ENCODE data around the gene FTH1. TPM values are rescaled to one million over a fixed set of nuclear protein-coding genes. Genes with fewer than 3 reads are reported as not detected.

FTH1 gene
- polyA plus RNA-seq, 4 donors = 3,413 to 10,000 (median 8,267) TPM

GRCh38 chr11:61922539-61922938 is 44.9 kb downstream of the FTH1 start:
- 23 to 32% (median 31%) methylated on average over 6 of the region's 6 CpGs for WGBS, 3 donors
- FAIRE-seq (no peak), DNase-seq (peak in 1 of 2 donors; percentile 52)
- Histone ChIP-seq H3K36me3 (ENCODE audit: control insufficient read depth in 3 of 3, insufficient read depth in 2 of 3, low read depth in 1 of 3, low read length in 3 of 3) (no peaks in the 10 kb centered on the region), H3K4me1 (ENCODE audit: control insufficient read depth in 3 of 3, insufficient read depth in 2 of 3, low read depth in 1 of 3, low read length in 2 of 3) (peaks cover 0 to 62% (median 0%) of the 10 kb centered on the region in 3 donors), H3K27me3 (ENCODE audit: control insufficient read depth in 3 of 3, insufficient read depth in 3 of 3, low read length in 3 of 3) (peaks cover 0 to 18% (median 0%) of the 10 kb centered on the region in 3 donors), H3K4me3 (ENCODE audit: low read depth in 1 of 3, low read length in 3 of 3) (no peak overlapping the region), H3K9me3 (ENCODE audit: control insufficient read depth in 2 of 2, insufficient read depth in 1 of 2, low read depth in 1 of 2, low read length in 1 of 2) (no peaks in the 10 kb centered on the region), H3K27ac (ENCODE audit: low read depth in 1 of 3, low read length in 2 of 3) (peak overlapping the region in 2 of 3 donors; percentile 89 to 90)

GRCh38 chr11:61921446-61921845 is 46.0 kb downstream of the FTH1 start:
- Histone ChIP-seq H3K4me1 (ENCODE audit: control insufficient read depth in 3 of 3, insufficient read depth in 2 of 3, low read depth in 1 of 3, low read length in 2 of 3) (peaks cover 0 to 62% (median 0%) of the 10 kb centered on the region in 3 donors), H3K27ac (ENCODE audit: low read depth in 1 of 3, low read length in 2 of 3) (no peak overlapping the region), H3K4me3 (ENCODE audit: low read depth in 1 of 3, low read length in 3 of 3) (no peak overlapping the region), H3K27me3 (ENCODE audit: control insufficient read depth in 3 of 3, insufficient read depth in 3 of 3, low read length in 3 of 3) (peaks cover 0 to 23% (median 0%) of the 10 kb centered on the region in 3 donors), H3K9me3 (ENCODE audit: control insufficient read depth in 2 of 2, insufficient read depth in 1 of 2, low read depth in 1 of 2, low read length in 1 of 2) (no peaks in the 10 kb centered on the region), H3K36me3 (ENCODE audit: control insufficient read depth in 3 of 3, insufficient read depth in 2 of 3, low read depth in 1 of 3, low read length in 3 of 3) (no peaks in the 10 kb centered on the region)
- no peak for DNase-seq
- 75 to 85% (median 85%) methylated on average over 3 of the region's 3 CpGs for whole genome bisulfite sequencing, 3 donors
- no peak for FAIRE-seq

- H3K36me3 ChIP-seq (ENCODE audit: control insufficient read depth in 3 of 3, insufficient read depth in 2 of 3, low read depth in 1 of 3, low read length in 3 of 3) = no peaks in the 10 kb centered on the region
- H3K4me3 ChIP-seq (ENCODE audit: low read depth in 1 of 3, low read length in 3 of 3) = peak overlapping the region in 1 of 3 donors; percentile 55
- peak overlapping the region in 2 of 3 donors; percentile 33 to 62 for H3K27ac ChIP-seq (ENCODE audit: low read depth in 1 of 3, low read length in 2 of 3)
- H3K9me3 ChIP-seq (ENCODE audit: control insufficient read depth in 2 of 2, insufficient read depth in 1 of 2, low read depth in 1 of 2, low read length in 1 of 2) = no peaks in the 10 kb centered on the region
- DNase-seq (peak; percentile 22 to 88), FAIRE-seq (no peak)
- peaks cover 0 to 62% (median 0%) of the 10 kb centered on the region in 3 donors for H3K4me1 ChIP-seq (ENCODE audit: control insufficient read depth in 3 of 3, insufficient read depth in 2 of 3, low read depth in 1 of 3, low read length in 2 of 3)
- 23 to 64% (median 42%) methylated on average over 12 to 13 of the region's 13 CpGs for WGBS, 3 donors
- H3K27me3 ChIP-seq (ENCODE audit: control insufficient read depth in 3 of 3, insufficient read depth in 3 of 3, low read length in 3 of 3) = peaks cover 0 to 26% (median 0%) of the 10 kb centered on the region in 3 donors
Observed at GRCh38 chr11:61919705-61920631, 47.5 kb downstream of the FTH1 start.

GRCh38 chr11:61918938-61919704 is 48.3 kb downstream of the FTH1 start:
- Histone ChIP-seq H3K4me3 (ENCODE audit: low read depth in 1 of 3, low read length in 3 of 3) (peak overlapping the region in 1 of 3 donors; percentile 55), H3K36me3 (ENCODE audit: control insufficient read depth in 3 of 3, insufficient read depth in 2 of 3, low read depth in 1 of 3, low read length in 3 of 3) (no peaks in the 10 kb centered on the region), H3K27me3 (ENCODE audit: control insufficient read depth in 3 of 3, insufficient read depth in 3 of 3, low read length in 3 of 3) (peaks cover 0 to 26% (median 0%) of the 10 kb centered on the region in 3 donors), H3K4me1 (ENCODE audit: control insufficient read depth in 3 of 3, insufficient read depth in 2 of 3, low read depth in 1 of 3, low read length in 2 of 3) (peaks cover 0 to 58% (median 0%) of the 10 kb centered on the region in 3 donors), H3K27ac (ENCODE audit: low read depth in 1 of 3, low read length in 2 of 3) (peak overlapping the region in 1 of 3 donors; percentile 33), H3K9me3 (ENCODE audit: control insufficient read depth in 2 of 2, insufficient read depth in 1 of 2, low read depth in 1 of 2, low read length in 1 of 2) (no peaks in the 10 kb centered on the region)
- FAIRE-seq (no peak), DNase-seq (no peak)
- WGBS, 3 donors = 66 to 75% (median 70%) methylated on average over 6 of the region's 6 CpGs

GRCh38 chr11:61918251-61918937 is 49.0 kb downstream of the FTH1 start:
- DNase-seq = no peak
- H3K4me3 ChIP-seq (ENCODE audit: low read depth in 1 of 3, low read length in 3 of 3) = peak overlapping the region in 1 of 3 donors; percentile 55
- H3K27ac ChIP-seq (ENCODE audit: low read depth in 1 of 3, low read length in 2 of 3) = peak overlapping the region in 1 of 3 donors; percentile 65
- FAIRE-seq = no peak
- H3K36me3 ChIP-seq (ENCODE audit: control insufficient read depth in 3 of 3, insufficient read depth in 2 of 3, low read depth in 1 of 3, low read length in 3 of 3) = peaks cover 0 to under 1% (median 0%) of the 10 kb centered on the region in 3 donors
- 72 to 79% (median 76%) methylated on average over 14 of the region's 14 CpGs for WGBS, 3 donors
- no peaks in the 10 kb centered on the region for H3K9me3 ChIP-seq (ENCODE audit: control insufficient read depth in 2 of 2, insufficient read depth in 1 of 2, low read depth in 1 of 2, low read length in 1 of 2)
- peaks cover 0 to 26% (median 0%) of the 10 kb centered on the region in 3 donors for H3K27me3 ChIP-seq (ENCODE audit: control insufficient read depth in 3 of 3, insufficient read depth in 3 of 3, low read length in 3 of 3)
- peaks cover 0 to 51% (median 0%) of the 10 kb centered on the region in 3 donors for H3K4me1 ChIP-seq (ENCODE audit: control insufficient read depth in 3 of 3, insufficient read depth in 2 of 3, low read depth in 1 of 3, low read length in 2 of 3)

- DNase-seq (peak; percentile 29 to 82), FAIRE-seq (no peak)
- WGBS, 3 donors = 2 to 8% (median 5%) methylated on average over 19 to 74 of the region's 74 CpGs
- H3K27ac ChIP-seq (ENCODE audit: low read depth in 1 of 3, low read length in 2 of 3) = peak within 1 kb of the TSS in 2 of 3 donors; percentile 14 to 65
- peaks cover 0 to 4% (median 0%) of the 10 kb centered on the region in 3 donors for H3K36me3 ChIP-seq (ENCODE audit: control insufficient read depth in 3 of 3, insufficient read depth in 2 of 3, low read depth in 1 of 3, low read length in 3 of 3)
- H3K9me3 ChIP-seq (ENCODE audit: control insufficient read depth in 2 of 2, insufficient read depth in 1 of 2, low read depth in 1 of 2, low read length in 1 of 2) = no peaks in the 10 kb centered on the region
- peaks cover 0 to 26% (median 0%) of the 10 kb centered on the region in 3 donors for H3K27me3 ChIP-seq (ENCODE audit: control insufficient read depth in 3 of 3, insufficient read depth in 3 of 3, low read length in 3 of 3)
- peak within 1 kb of the TSS in 2 of 3 donors; percentile 53 to 55 for H3K4me3 ChIP-seq (ENCODE audit: low read depth in 1 of 3, low read length in 3 of 3)
- H3K4me1 ChIP-seq (ENCODE audit: control insufficient read depth in 3 of 3, insufficient read depth in 2 of 3, low read depth in 1 of 3, low read length in 2 of 3) = peaks cover 0 to 42% (median 0%) of the 10 kb centered on the region in 3 donors
Observed at GRCh38 chr11:61917334-61918109, 49.9 kb downstream of the FTH1 start, which contains the start of gene RAB3IL1. Gene RAB3IL1, minus strand, starts transcription at chr11:61917566. Its CDS starts 199 bp downstream, at chr11:61917367.

GRCh38 chr11:61916737-61917333 is 50.6 kb downstream of the FTH1 start:
- Histone ChIP-seq H3K27me3 (ENCODE audit: control insufficient read depth in 3 of 3, insufficient read depth in 3 of 3, low read length in 3 of 3) (peaks cover 0 to 26% (median 0%) of the 10 kb centered on the region in 3 donors), H3K36me3 (ENCODE audit: control insufficient read depth in 3 of 3, insufficient read depth in 2 of 3, low read depth in 1 of 3, low read length in 3 of 3) (peaks cover 0 to 8% (median 0%) of the 10 kb centered on the region in 3 donors), H3K9me3 (ENCODE audit: control insufficient read depth in 2 of 2, insufficient read depth in 1 of 2, low read depth in 1 of 2, low read length in 1 of 2) (no peaks in the 10 kb centered on the region), H3K27ac (ENCODE audit: low read depth in 1 of 3, low read length in 2 of 3) (no peak overlapping the region), H3K4me3 (ENCODE audit: low read depth in 1 of 3, low read length in 3 of 3) (peak overlapping the region in 2 of 3 donors; percentile 53 to 54), H3K4me1 (ENCODE audit: control insufficient read depth in 3 of 3, insufficient read depth in 2 of 3, low read depth in 1 of 3, low read length in 2 of 3) (peaks cover 0 to 39% (median 0%) of the 10 kb centered on the region in 3 donors)
- DNase-seq (no peak), FAIRE-seq (no peak)
- WGBS, 3 donors = 7 to 10% (median 7%) methylated on average over 23 to 32 of the region's 32 CpGs

Data from small intestine (tissue), 7 donors.